Skeletal muscle tissue (tissue), 4 donors: ENCODE results near the gene MAP3K10. TPM values are rescaled to one million over a fixed set of nuclear protein-coding genes. Genes with fewer than 3 reads are reported as not detected.

Experiments
- H3K27ac ChIP-seq: one replicate; pipeline ENCODE4 v1.7.0; 2013; ENCODE audit warnings: mild to moderate bottlenecking, low read depth, low read length, inconsistent platforms
- H3K27me3 ChIP-seq, 3 donors: one replicate each; pipeline ENCODE4 v1.7.0; 2013; ENCODE audit warnings: low read length in 3 of 3; ENCODE audit not compliant: control insufficient read depth in 3 of 3, insufficient read depth in 3 of 3
- H3K36me3 ChIP-seq, 3 donors: one replicate each; pipeline ENCODE4 v1.7.0; 2013; ENCODE audit warnings: low read length in 3 of 3; ENCODE audit not compliant: control insufficient read depth in 3 of 3, insufficient read depth in 3 of 3
- H3K4me1 ChIP-seq, 3 donors: one replicate each; pipeline ENCODE4 v1.7.0; 2013; ENCODE audit warnings: low read length in 3 of 3, mild to moderate bottlenecking in 3 of 3; ENCODE audit not compliant: control insufficient read depth in 3 of 3, insufficient read depth in 3 of 3
- H3K4me3 ChIP-seq, 3 donors: one replicate each; pipeline ENCODE4 v1.7.0; 2013; ENCODE audit warnings: low read length in 3 of 3
- H3K9ac ChIP-seq, 3 donors: one replicate each; pipeline ENCODE4 v1.7.0; 2013; ENCODE audit warnings: low read length in 3 of 3, mild to moderate bottlenecking in 3 of 3, moderate library complexity in 2 of 3, low read depth in 1 of 3
- H3K9me3 ChIP-seq, 3 donors: one replicate each; pipeline ENCODE4 v1.7.0; 2013; ENCODE audit warnings: low read length in 3 of 3; ENCODE audit not compliant: control insufficient read depth in 3 of 3
- total RNA-seq: library from RNA; depleted of rRNA; stranded (reverse); fragments of >200 nt; gene quantifications from one replicate; pipeline ENCODE4 v1.2.3, GENCODE V29; 2014
- donor health status: Osteomylitis.

Gene MAP3K10
- total RNA-seq, 1 donor from 2014 or later = 3.1 TPM

DNA sequence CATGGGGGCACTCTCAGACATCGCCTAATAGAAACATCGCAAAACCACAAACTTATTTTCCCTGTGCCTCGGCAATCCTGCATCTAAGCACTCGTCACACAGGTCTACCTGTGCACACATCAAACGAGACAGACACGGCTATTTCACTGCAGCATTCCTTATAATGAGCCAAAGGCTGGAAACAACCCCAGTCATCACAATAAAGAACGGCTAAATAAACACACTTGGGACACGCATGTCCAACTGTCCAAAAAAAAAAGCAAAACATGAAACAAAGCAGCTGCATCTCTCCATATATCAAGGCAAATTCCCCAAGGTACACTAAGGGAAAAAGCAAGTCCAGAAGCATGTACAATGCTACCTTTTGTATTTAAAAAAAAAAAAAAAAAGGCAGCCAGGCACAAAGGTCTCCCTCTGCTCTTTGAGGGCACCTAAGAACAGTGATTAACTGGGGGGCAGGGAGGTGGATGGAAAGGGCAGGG lies 62.4 kb downstream of the MAP3K10 start:
- H3K9ac ChIP-seq = no peak overlapping the region
- H3K4me3 ChIP-seq = no peak overlapping the region
- no peaks in the 10 kb centered on the region for H3K27me3 ChIP-seq
- no peak overlapping the region for H3K27ac ChIP-seq
- H3K36me3 ChIP-seq = peaks cover 33 to 47% (median 39%) of the 10 kb centered on the region in 3 donors
- peaks cover 30 to 58% (median 57%) of the 10 kb centered on the region in 3 donors for H3K4me1 ChIP-seq
- no peaks in the 10 kb centered on the region for H3K9me3 ChIP-seq

DNA sequence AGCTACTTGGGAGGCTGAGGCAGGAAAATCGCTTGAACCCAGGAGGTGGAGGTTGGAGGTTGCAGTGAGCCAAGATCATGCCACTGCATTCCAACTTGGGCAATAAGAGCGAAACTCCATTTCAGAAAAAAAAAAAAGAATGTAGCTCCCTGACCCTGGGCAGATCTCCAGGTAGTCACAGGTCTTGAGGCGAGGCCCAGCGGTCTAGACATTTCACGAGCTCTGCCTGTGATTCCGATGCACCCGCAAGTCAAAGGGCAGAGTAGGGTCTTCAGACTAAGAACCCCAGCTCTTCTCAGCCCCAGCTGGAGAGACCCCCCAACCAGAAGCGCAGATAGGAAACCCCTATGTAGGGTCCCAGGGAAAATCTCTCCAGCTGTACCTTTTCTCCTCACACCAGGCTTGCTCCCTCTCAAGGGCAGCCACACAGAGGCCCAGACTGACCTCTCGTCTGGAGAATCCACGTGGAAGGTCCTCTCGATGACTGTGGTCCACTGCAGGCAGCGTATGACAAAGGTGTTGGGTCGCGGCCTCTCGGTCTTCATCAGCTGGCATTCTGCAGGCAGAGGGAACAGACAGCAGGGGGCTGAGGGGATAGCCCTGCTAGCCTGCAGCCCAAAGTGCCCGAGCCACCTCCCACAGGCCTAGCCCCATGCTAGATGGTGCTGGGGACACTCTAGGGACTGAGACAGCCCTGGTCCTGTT lies 63.6 kb downstream of the MAP3K10 start:
- H3K36me3 ChIP-seq = peaks cover 33 to 44% (median 36%) of the 10 kb centered on the region in 3 donors
- peaks cover 30 to 49% (median 47%) of the 10 kb centered on the region in 3 donors for H3K4me1 ChIP-seq
- H3K27ac ChIP-seq = no peak overlapping the region

GRCh38 chr19:40255619-40256166 lies 64.5 kb downstream of the MAP3K10 start:
- Histone ChIP-seq H3K9me3 (no peaks in the 10 kb centered on the region), H3K9ac (peak overlapping the region in 1 of 3 donors; percentile 0), H3K4me1 (peaks cover 30 to 49% (median 46%) of the 10 kb centered on the region in 3 donors), H3K27ac (peak overlapping the region; percentile 88), H3K36me3 (peaks cover 33 to 41% (median 34%) of the 10 kb centered on the region in 3 donors), H3K4me3 (no peak overlapping the region), H3K27me3 (no peaks in the 10 kb centered on the region)

More for the DNA sequence above, 63.6 kb downstream of the MAP3K10 start:
- Histone ChIP-seq H3K27me3 (no peaks in the 10 kb centered on the region), H3K4me3 (no peak overlapping the region), H3K9me3 (no peaks in the 10 kb centered on the region), H3K9ac (peak overlapping the region in 1 of 3 donors; percentile 45)

DNA sequence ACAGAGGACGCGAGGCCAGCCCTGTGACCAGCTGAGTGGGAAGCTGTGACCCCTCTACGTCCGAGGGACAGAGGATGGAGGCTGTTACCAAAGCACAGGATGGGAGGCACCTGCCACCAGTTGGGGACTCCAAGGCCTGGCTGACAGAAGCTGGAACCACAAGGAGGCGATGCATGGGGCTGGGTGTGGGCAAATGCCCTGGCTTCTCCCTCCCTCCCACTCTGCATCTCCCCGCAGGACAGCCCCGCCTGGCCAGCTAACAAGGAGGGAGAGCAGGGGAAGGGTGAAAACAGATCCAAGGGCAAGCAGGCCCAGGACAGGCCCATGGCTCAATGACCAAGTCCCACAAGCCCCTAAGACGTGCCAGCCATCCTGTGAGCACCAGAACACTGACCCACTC lies 65.3 kb downstream of the MAP3K10 start:
- Histone ChIP-seq H3K4me1 (peaks cover 30 to 54% (median 53%) of the 10 kb centered on the region in 3 donors), H3K9me3 (no peaks in the 10 kb centered on the region), H3K27me3 (no peaks in the 10 kb centered on the region), H3K9ac (peak overlapping the region in 2 of 3 donors; percentile 33 to 73), H3K4me3 (peak overlapping the region in 1 of 3 donors; percentile 29), H3K36me3 (peaks cover 33 to 39% (median 34%) of the 10 kb centered on the region in 3 donors), H3K27ac (peak overlapping the region; percentile 88)

DNA sequence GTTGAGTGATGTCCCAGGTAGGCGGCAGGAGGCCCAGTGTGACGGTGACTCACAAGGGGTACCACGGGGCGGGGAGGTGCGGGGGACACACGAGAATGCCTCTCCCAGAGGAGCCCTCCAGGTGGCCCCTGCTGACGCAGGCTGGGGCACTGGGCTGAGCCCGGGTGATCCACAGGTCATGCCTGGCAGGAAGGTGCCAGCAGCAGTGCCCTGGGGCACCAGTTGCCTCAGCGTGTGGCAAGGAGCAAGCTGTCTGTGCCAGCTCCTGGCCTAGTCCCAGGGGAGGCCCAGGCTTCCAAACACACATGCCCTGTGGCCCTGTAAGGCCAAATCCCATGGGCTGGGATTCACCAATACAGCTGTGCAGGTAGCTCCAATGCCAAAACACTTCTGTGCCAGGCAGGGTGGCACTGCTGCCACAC lies 65.9 kb downstream of the MAP3K10 start:
- peak overlapping the region in 2 of 3 donors; percentile 33 to 73 for H3K9ac ChIP-seq
- peak overlapping the region; percentile 88 for H3K27ac ChIP-seq
- H3K9me3 ChIP-seq = no peaks in the 10 kb centered on the region
- H3K4me1 ChIP-seq = peaks cover 30 to 52% (median 49%) of the 10 kb centered on the region in 3 donors
- H3K36me3 ChIP-seq = peaks cover 30 to 34% (median 31%) of the 10 kb centered on the region in 3 donors
- no peaks in the 10 kb centered on the region for H3K27me3 ChIP-seq
- H3K4me3 ChIP-seq = peak overlapping the region in 1 of 3 donors; percentile 29

- no peak overlapping the region for H3K4me3 ChIP-seq
- no peaks in the 10 kb centered on the region for H3K9me3 ChIP-seq
- no peak overlapping the region for H3K9ac ChIP-seq
- H3K4me1 ChIP-seq = peaks cover 51 to 68% (median 67%) of the 10 kb centered on the region in 3 donors
- peak overlapping the region; percentile 28 for H3K27ac ChIP-seq
- peaks cover 23 to 30% (median 30%) of the 10 kb centered on the region in 3 donors for H3K36me3 ChIP-seq
- H3K27me3 ChIP-seq = no peaks in the 10 kb centered on the region
Measured at GRCh38 chr19:40261631-40262030, 70.4 kb downstream of the MAP3K10 start.

DNA sequence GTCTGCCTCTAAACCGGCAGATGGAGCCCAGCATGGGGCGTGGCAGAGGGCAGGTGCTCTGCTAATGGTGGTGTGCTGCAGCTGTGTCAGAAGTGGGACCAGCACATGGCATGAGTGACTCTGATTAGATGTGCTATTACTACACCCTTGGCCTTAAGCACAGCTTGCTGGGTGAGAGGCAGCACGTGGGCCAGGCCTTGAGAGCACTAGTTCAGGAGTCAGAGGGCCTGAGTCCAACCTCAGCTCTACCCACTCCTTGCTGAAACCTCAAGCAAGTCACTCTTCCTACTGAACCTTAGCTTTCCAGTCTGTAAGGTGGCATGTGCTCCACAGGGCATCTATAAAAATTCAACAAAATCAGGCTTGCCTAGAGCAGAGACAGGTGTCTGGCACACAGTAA lies 71.2 kb downstream of the MAP3K10 start:
- no peaks in the 10 kb centered on the region for H3K27me3 ChIP-seq
- peaks cover 21 to 27% (median 27%) of the 10 kb centered on the region in 3 donors for H3K36me3 ChIP-seq
- H3K9me3 ChIP-seq = no peaks in the 10 kb centered on the region
- H3K4me1 ChIP-seq = peaks cover 51 to 68% (median 67%) of the 10 kb centered on the region in 3 donors
- no peak overlapping the region for H3K9ac ChIP-seq
- H3K27ac ChIP-seq = no peak overlapping the region
- H3K4me3 ChIP-seq = no peak overlapping the region

DNA sequence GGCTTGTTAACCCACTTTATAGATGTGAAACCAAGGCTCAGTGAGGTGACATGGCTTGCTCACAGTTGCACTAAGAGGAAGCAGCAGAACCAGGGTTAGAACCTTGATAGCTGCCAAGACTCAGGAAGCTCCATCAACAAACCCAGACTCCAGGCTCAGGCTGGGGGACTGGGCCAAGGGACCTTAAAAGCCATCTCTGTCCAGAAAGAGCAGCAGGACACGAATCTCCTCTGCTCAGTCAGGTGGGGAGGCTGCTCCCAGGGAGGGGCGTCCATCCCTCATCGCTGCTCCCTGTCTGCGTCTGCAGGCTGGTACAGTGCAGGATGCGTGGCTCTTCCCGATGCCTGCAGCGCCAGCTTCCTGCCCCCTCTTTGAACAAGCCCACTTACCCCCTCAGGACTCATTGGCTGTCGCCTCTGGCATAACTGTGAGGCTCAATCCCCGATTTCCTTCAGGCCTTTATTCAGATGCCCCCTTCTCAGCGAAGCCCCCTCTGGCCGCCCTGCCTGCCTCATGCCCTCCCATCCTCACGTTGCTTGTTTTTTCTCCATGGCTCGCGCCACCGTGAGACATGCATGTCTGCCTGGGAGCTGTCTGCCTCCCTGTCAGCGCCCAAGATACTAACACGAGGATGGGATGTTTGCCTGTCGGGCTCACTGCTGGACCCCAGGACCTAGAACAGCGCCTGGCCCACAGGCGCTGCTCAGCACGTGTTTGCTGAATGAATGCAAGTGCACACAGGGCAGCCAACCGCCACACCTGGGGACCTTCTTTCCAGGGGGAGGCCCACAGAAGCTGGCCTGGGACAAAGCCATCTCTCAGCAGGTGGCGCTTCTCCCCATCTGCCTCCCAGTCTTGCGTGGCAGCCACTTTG lies 72.5 kb downstream of the MAP3K10 start:
- no peaks in the 10 kb centered on the region for H3K9me3 ChIP-seq
- peaks cover 21 to 27% (median 27%) of the 10 kb centered on the region in 3 donors for H3K36me3 ChIP-seq
- H3K27me3 ChIP-seq = no peaks in the 10 kb centered on the region
- H3K4me1 ChIP-seq = peaks cover 58 to 74% (median 73%) of the 10 kb centered on the region in 3 donors
- H3K4me3 ChIP-seq = peak overlapping the region in 2 of 3 donors; percentile 4 to 57
- H3K27ac ChIP-seq = no peak overlapping the region
- peak overlapping the region in 2 of 3 donors; percentile 22 to 93 for H3K9ac ChIP-seq

DNA sequence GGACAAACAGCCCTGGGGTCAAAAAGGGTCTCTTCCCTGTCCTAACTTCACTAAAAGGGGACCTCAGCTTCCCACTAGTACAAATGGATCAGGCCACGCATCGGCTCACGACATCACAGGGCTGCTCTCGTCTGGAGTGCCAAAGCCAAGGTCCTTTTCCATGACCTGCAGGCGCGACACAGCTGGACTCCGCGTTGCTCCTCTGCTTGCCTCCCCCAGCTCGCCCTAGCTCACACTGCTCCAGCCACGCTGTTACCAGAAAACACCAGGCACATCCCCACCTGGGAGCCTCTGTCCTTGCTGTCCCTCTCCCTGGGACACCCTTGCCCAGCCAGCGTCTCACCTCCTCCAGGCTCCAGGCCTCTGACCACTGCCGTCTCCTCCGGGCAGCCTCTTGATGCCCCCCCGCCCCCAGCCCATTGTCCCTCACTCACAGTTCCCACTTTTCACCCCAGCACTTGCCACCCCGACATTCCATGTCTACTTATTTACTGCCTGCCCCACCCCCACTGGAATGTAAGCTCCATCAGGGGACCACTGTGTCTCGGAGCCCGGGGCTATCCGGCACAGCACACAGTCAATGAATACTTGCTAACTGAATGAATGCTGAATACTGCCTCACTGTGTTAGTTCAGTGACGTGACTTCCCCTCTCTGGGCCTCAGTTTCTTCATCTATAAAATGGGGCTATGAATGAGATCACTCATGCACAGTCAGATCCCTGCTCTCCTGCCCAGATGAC lies 73.3 kb downstream of the MAP3K10 start:
- H3K36me3 ChIP-seq = peaks cover 24 to 29% (median 27%) of the 10 kb centered on the region in 3 donors
- H3K27ac ChIP-seq = peak overlapping the region; percentile 91
- H3K27me3 ChIP-seq = no peaks in the 10 kb centered on the region
- no peaks in the 10 kb centered on the region for H3K9me3 ChIP-seq
- H3K9ac ChIP-seq = peak overlapping the region; percentile 82 to 93 (median 88)
- H3K4me3 ChIP-seq = peak overlapping the region; percentile 57 to 84 (median 79)
- peaks cover 58 to 75% (median 74%) of the 10 kb centered on the region in 3 donors for H3K4me1 ChIP-seq
